Thyroid gland (tissue), 4 donors: ENCODE measurements around the gene RAB11FIP4. TPM values are rescaled to one million over a fixed set of nuclear protein-coding genes. Genes with fewer than 3 reads are reported as not detected.
A peak's percentile ranks its signal among the peaks of the same experiment; 100 is the strongest.

Source experiments
- DNase-seq, 2 donors: peaks; one replicate each; pipeline ENCODE4 v3.0.0-alpha.2; 2019
- H3K27ac ChIP-seq, 3 donors: fragments of 200-600 bp; sonication (generic); 1 replicate in 2 of 3; 2 replicates in 1 of 3; pipeline ENCODE4 v1.5.1; 2016 to 2019; ENCODE audit warnings: mild to moderate bottlenecking in 1 of 3, moderate library complexity in 1 of 3
- H3K27me3 ChIP-seq: fragments of 200-600 bp; sonication (generic); one replicate; pipeline ENCODE4 v1.5.1; 2019
- H3K36me3 ChIP-seq, 2 donors: fragments of 200-600 bp; sonication (generic); one replicate each; pipeline ENCODE4 v1.5.1; 2016 to 2019
- H3K4me1 ChIP-seq, 2 donors: fragments of 200-600 bp; sonication (generic); one replicate each; pipeline ENCODE4 v1.5.1; 2017 to 2019
- H3K4me3 ChIP-seq, 3 donors: fragments of 200-600 bp; sonication (generic); replicated peaks in 1 of 3; 1 replicate in 2 of 3; 2 replicates in 1 of 3; pipeline ENCODE4 v1.5.1; 2016; ENCODE audit warnings: mild to moderate bottlenecking in 1 of 3
- H3K9me3 ChIP-seq: fragments of 200-600 bp; sonication (generic); one replicate; pipeline ENCODE4 v1.5.1; 2017
- CTCF ChIP-seq, 6 experiments: fragments of 200-600 bp in 3 of 6; fragments of 450-650 bp in 3 of 6; sonication (generic) in 3 of 6; IDR thresholded peaks; one replicate each; pipeline ENCODE4 v1.5.1; 2016 to 2019; ENCODE audit warnings: antibody characterized with exemption in 6 of 6, mild to moderate bottlenecking in 2 of 6, inconsistent platforms in 1 of 6, moderate library complexity in 1 of 6
- POLR2A ChIP-seq, 2 donors: fragments of 450-650 bp; IDR thresholded peaks; one replicate each; pipeline ENCODE4 v1.6.1; 2017; ENCODE audit warnings: antibody characterized with exemption in 2 of 2, mild to moderate bottlenecking in 2 of 2, moderate library complexity in 1 of 2
- WGBS, 2 donors: methylation state at CpG; one replicate each; pipeline ENCODE4 v1.1.5; 2017; 5-methylcytosine and 5-hydroxymethylcytosine counted together
- intact Hi-C: fragments of 100-400 bp; cut with DNase I; formaldehyde crosslinking; loops from one replicate; pipeline ENCODE4 v1.15.1; 2023
- total RNA-seq, 4 donors: library from RNA; depleted of rRNA; stranded (reverse); fragments of >200 nt; gene quantifications; one replicate each; pipeline ENCODE4 v1.2.3, GENCODE V29; 2016

RAB11FIP4 gene
- total RNA-seq, 4 donors from 2014 or later: 21.1 to 44.5 (median 24.9) TPM

GRCh38 chr17:31568539-31568938 is 177.1 kb downstream of the RAB11FIP4 start:
- intact Hi-C loops: no loop called here
- DNase-seq: no peak
- Histone ChIP-seq H3K36me3 (no peaks in the 10 kb centered on the region), H3K9me3 (no peaks in the 10 kb centered on the region), H3K27me3 (no peaks in the 10 kb centered on the region), H3K4me1 (peaks cover 58 to 93% of the 10 kb centered on the region in 2 donors), H3K27ac (peak overlapping the region in 2 of 3 donors; percentile 31 to 48), H3K4me3 (no peak overlapping the region)
- TF ChIP-seq CTCF (IDR thresholded peaks at IDR 0.05) (no peak), POLR2A (IDR thresholded peaks at IDR 0.05) (no peak)
- 95 to 98% methylated on average over 2 to 7 of the region's 7 CpGs for WGBS, 2 donors

- Histone ChIP-seq H3K9me3 (no peaks in the 10 kb centered on the region), H3K4me3 (no peak overlapping the region), H3K36me3 (no peaks in the 10 kb centered on the region), H3K4me1 (peaks cover 44 to 85% of the 10 kb centered on the region in 2 donors), H3K27me3 (no peaks in the 10 kb centered on the region), H3K27ac (peak overlapping the region; percentile 73 to 92 (median 87))
- peak; percentile 52 to 63 for DNase-seq
- intact Hi-C loops: no loop called here
- WGBS, 2 donors: 85 to 91% methylated on average over 3 to 6 of the region's 6 CpGs
- TF ChIP-seq POLR2A (IDR thresholded peaks at IDR 0.05) (no peak), CTCF (IDR thresholded peaks at IDR 0.05) (no peak)
Measured at GRCh38 chr17:31570231-31570630, 178.8 kb downstream of the RAB11FIP4 start.

GRCh38 chr17:31570951-31571892 is 179.7 kb downstream of the RAB11FIP4 start:
- 31 to 37% methylated on average over 14 of the region's 14 CpGs for WGBS, 2 donors
- no peaks in the 10 kb centered on the region for H3K27me3 ChIP-seq
- H3K4me3 ChIP-seq: no peak overlapping the region
- H3K36me3 ChIP-seq: no peaks in the 10 kb centered on the region
- intact Hi-C loops: no loop called here
- peaks cover 36 to 75% of the 10 kb centered on the region in 2 donors for H3K4me1 ChIP-seq
- no peaks in the 10 kb centered on the region for H3K9me3 ChIP-seq
- peak; percentile 96 to 97 for DNase-seq
- no peak for TF ChIP-seq POLR2A (IDR thresholded peaks at IDR 0.05)
- no peak for TF ChIP-seq CTCF (IDR thresholded peaks at IDR 0.05)
- peak overlapping the region; percentile 79 to 92 (median 87) for H3K27ac ChIP-seq

GRCh38 chr17:31572341-31572740 is 180.9 kb downstream of the RAB11FIP4 start:
- Histone ChIP-seq H3K4me1 (peaks cover 34 to 64% of the 10 kb centered on the region in 2 donors), H3K9me3 (no peaks in the 10 kb centered on the region)
- intact Hi-C loops: no loop called here

More at GRCh38 chr17:31572341-31572740, 180.9 kb downstream of the RAB11FIP4 start:
- Histone ChIP-seq H3K4me3 (no peak overlapping the region), H3K36me3 (no peaks in the 10 kb centered on the region), H3K27ac (peak overlapping the region; percentile 79 to 92 (median 87)), H3K27me3 (no peaks in the 10 kb centered on the region)
- WGBS, 2 donors: 91 to 92% methylated on average over 7 of the region's 7 CpGs
- no peak for DNase-seq
- no peak for TF ChIP-seq POLR2A (IDR thresholded peaks at IDR 0.05)
- TF ChIP-seq CTCF (IDR thresholded peaks at IDR 0.05): no peak
